Endothelial cell (in vitro differentiated cells): ENCODE results near the gene STK31. TPM values are rescaled to one million over a fixed set of nuclear protein-coding genes. Genes with fewer than 3 reads are reported as not detected.

Experiments used
- DNase-seq: peaks from one replicate; pipeline ENCODE4 v3.0.0; 2021; ENCODE audit warnings: low spot score
- H3K27ac Mint-ChIP-seq: one replicate; pipeline ENCODE4 v1.8.0; 2021; ENCODE audit warnings: mixed read lengths, inconsistent platforms; ENCODE audit not compliant: unreplicated experiment
- H3K27me3 Mint-ChIP-seq: one replicate; pipeline ENCODE4 v1.8.0; 2021; ENCODE audit warnings: mild to moderate bottlenecking, moderate library complexity, mixed read lengths, inconsistent platforms; ENCODE audit not compliant: unreplicated experiment
- H3K36me3 Mint-ChIP-seq: one replicate; pipeline ENCODE4 v1.8.0; 2021; ENCODE audit warnings: mild to moderate bottlenecking, low read depth, mixed read lengths, inconsistent platforms; ENCODE audit not compliant: unreplicated experiment
- H3K4me1 Mint-ChIP-seq: one replicate; pipeline ENCODE4 v1.8.0; 2021; ENCODE audit warnings: mild to moderate bottlenecking, mixed read lengths, inconsistent platforms; ENCODE audit not compliant: unreplicated experiment
- H3K4me3 Mint-ChIP-seq: one replicate; pipeline ENCODE4 v1.8.0; 2021; ENCODE audit warnings: mild to moderate bottlenecking, mixed read lengths, inconsistent platforms; ENCODE audit not compliant: unreplicated experiment
- H3K9me3 Mint-ChIP-seq: one replicate; pipeline ENCODE4 v1.8.0; 2021; ENCODE audit warnings: mixed read lengths, inconsistent platforms; ENCODE audit not compliant: unreplicated experiment
- total RNA-seq: library from RNA; stranded (reverse); fragmentation: NEBNext Ultra II Directional; extraction: Animal tissue kit (Norgen Biotek cat#: 25700); gene quantifications from one replicate; pipeline ENCODE4 v1.2.1, GENCODE V29; 2021; ENCODE audit not compliant: unreplicated experiment
- TF ChIP-seq, protein P1 (sequence below): fragments of 200-600 bp; sonication (generic); IDR thresholded peaks from one replicate; pipeline ENCODE4 v1.5.0; 2021; ENCODE audit warnings: antibody characterized with exemption; ENCODE audit not compliant: unreplicated experiment

Gene STK31
- total RNA-seq, 1 donor from 2014 or later: 0.33 TPM

DNA sequence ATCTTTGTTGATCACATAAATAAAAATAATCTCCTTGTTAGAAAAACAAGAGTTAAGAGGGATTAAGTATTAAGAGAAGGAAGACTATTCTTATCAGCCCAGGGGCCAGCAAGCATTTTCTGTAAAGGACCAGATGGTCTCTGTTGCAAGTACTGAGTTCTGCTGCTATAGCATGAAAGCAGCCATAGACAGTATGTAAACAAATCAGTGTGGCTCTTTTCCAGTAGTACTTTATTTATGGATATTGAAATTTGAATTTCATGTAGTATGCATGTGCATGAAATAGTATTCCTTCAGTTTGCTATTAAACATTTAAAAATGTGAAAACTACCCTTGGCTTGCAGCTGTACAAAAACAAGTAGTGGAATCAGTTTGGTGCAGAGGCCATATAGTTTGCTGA lies 81.7 kb downstream of the STK31 start:
- H3K4me3 Mint-ChIP-seq: no peak overlapping the region
- no peak for DNase-seq
- TF ChIP-seq, protein P1, sequence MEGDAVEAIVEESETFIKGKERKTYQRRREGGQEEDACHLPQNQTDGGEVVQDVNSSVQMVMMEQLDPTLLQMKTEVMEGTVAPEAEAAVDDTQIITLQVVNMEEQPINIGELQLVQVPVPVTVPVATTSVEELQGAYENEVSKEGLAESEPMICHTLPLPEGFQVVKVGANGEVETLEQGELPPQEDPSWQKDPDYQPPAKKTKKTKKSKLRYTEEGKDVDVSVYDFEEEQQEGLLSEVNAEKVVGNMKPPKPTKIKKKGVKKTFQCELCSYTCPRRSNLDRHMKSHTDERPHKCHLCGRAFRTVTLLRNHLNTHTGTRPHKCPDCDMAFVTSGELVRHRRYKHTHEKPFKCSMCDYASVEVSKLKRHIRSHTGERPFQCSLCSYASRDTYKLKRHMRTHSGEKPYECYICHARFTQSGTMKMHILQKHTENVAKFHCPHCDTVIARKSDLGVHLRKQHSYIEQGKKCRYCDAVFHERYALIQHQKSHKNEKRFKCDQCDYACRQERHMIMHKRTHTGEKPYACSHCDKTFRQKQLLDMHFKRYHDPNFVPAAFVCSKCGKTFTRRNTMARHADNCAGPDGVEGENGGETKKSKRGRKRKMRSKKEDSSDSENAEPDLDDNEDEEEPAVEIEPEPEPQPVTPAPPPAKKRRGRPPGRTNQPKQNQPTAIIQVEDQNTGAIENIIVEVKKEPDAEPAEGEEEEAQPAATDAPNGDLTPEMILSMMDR: no peak
- no peak overlapping the region for H3K27ac Mint-ChIP-seq
- peaks cover 8% of the 10 kb centered on the region for H3K9me3 Mint-ChIP-seq
- no peaks in the 10 kb centered on the region for H3K4me1 Mint-ChIP-seq
- H3K36me3 Mint-ChIP-seq: peaks cover 7% of the 10 kb centered on the region
- peaks cover 2% of the 10 kb centered on the region for H3K27me3 Mint-ChIP-seq

DNA sequence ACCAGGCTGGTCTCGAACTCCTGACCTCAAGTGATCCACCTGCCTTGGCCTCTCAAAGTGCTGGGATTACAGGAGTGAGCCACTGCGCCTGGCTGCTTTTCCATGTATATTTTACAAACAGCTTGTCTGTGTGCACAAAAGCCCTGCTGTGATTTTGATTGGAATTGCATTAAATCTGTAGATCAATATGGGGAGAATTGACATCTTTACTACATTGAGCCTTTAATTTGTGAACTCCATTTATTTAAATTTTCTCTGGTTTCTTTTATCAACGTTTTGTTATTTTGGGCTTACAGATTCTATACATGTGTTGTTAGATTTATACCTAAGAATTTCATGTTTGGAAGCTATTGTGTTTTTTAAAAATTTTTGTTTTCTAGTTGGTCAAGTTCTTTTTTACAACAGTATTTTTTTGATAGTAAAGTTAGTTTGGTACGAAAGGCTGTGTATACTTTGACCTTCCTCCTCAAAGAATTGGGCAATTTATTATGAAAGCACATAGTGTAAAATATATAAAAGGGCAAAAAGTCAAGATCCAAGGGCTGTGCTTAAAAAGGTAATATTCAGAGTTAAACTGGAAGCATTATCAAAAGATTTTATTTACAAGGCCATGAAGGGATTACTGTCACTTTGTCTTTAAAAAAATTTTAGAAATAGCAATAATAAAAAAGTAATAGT lies 92.8 kb downstream of the STK31 start:
- Mint-ChIP-seq H3K4me3 (no peak overlapping the region), H3K27me3 (no peaks in the 10 kb centered on the region), H3K9me3 (no peaks in the 10 kb centered on the region)

DNA sequence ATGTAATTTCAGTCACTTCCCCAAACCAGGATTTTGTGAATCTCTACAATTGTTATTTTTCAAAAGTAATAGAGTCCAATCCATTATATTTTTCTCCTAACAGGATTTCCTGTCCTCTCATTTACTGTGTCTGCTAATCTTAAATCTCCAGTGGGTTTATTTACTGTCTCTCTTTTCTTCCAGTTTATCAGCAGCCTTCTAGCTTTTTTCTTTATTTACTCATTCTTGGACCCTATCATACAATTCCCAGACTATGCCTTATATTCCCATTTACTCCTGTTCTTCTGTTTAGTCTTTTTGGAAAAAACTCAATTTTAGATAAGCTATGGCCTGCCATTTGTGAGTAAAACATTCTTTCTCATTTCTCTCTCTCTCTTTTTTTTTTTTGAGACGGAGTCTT lies 94.7 kb downstream of the STK31 start:
- Mint-ChIP-seq H3K4me3 (no peak overlapping the region), H3K27ac (no peak overlapping the region), H3K9me3 (no peaks in the 10 kb centered on the region), H3K27me3 (no peaks in the 10 kb centered on the region), H3K4me1 (peaks cover 13% of the 10 kb centered on the region), H3K36me3 (no peaks in the 10 kb centered on the region)
- no peak for DNase-seq
- TF ChIP-seq, protein P1: no peak

More for the DNA sequence above, 92.8 kb downstream of the STK31 start:
- Mint-ChIP-seq H3K4me1 (peaks cover 13% of the 10 kb centered on the region), H3K36me3 (no peaks in the 10 kb centered on the region), H3K27ac (no peak overlapping the region)
- no peak for DNase-seq
- TF ChIP-seq, protein P1: no peak

DNA sequence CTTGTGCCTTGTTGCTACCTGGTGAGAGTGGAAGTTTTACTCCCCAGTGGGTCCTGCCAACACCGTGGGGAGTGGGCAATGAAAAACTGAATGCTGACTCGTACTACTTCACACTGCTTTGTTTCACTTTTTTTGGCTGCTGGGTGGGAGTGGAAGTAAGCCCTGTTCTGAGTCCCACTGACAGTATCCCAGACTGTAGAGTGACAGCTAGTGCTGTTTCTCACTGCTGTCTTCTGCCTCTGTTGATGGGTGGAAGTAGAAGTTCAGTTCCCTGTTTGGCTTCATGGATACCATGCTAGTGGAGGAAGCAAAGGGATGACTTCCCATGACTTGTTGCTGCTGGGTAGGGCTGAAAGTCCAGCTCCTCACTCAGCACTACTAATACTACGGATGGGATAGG lies 98.4 kb downstream of the STK31 start:
- Mint-ChIP-seq H3K4me3 (no peak overlapping the region), H3K27ac (no peak overlapping the region), H3K36me3 (no peaks in the 10 kb centered on the region), H3K9me3 (no peaks in the 10 kb centered on the region), H3K27me3 (peaks cover 2% of the 10 kb centered on the region), H3K4me1 (peaks cover 5% of the 10 kb centered on the region)
- TF ChIP-seq, protein P1: no peak
- DNase-seq: no peak

DNA sequence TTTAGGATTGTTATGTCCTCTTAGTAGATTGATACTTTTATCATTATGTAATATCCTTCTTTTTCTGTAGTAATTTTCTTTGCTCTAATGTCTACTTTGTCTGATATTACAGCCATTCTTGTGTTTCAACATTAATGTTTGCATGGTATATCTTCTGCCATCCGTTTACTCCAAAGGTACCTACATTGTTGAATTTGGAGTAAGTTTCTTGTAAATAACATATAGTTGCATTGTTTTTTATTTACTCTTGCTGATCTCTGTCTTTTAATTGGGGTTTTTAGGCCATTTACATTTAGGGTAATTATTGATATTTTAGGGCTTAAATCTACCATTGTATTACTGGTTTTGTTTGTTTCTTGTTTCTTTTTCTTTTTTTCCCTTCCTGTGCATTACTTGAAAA lies 100.1 kb downstream of the STK31 start:
- Mint-ChIP-seq H3K9me3 (no peaks in the 10 kb centered on the region), H3K4me1 (no peaks in the 10 kb centered on the region), H3K27ac (no peak overlapping the region), H3K36me3 (no peaks in the 10 kb centered on the region), H3K4me3 (no peak overlapping the region), H3K27me3 (peaks cover 2% of the 10 kb centered on the region)
- DNase-seq: no peak
- TF ChIP-seq, protein P1: no peak
